Fibroblast of peridontal ligament (primary cell): ENCODE results near the gene NTSR1.

Source experiments
- DNase-seq: peaks from one replicate; pipeline ENCODE4 v3.0.0-alpha.2; 2010; ENCODE audit errors: extremely low read depth

Gene NTSR1

GRCh38 chr20:62755817-62756724, 47.4 kb downstream of the NTSR1 start:
- no peak for DNase-seq

- no peak for DNase-seq
Observed at GRCh38 chr20:62758226-62758912, 49.7 kb downstream of the NTSR1 start.

- no peak for DNase-seq
Observed at GRCh38 chr20:62759981-62760431, 51.4 kb downstream of the NTSR1 start.

- DNase-seq, result no peak
Observed at GRCh38 chr20:62760471-62760855, 51.8 kb downstream of the NTSR1 start.

GRCh38 chr20:62760856-62761758, 52.5 kb downstream of the NTSR1 start:
- no peak for DNase-seq

- DNase-seq, result no peak
Observed at GRCh38 chr20:62761759-62762131, 53.1 kb downstream of the NTSR1 start.

GRCh38 chr20:62762376-62762775, 53.7 kb downstream of the NTSR1 start:
- no peak for DNase-seq

- DNase-seq, result no peak
Observed at GRCh38 chr20:62762801-62763368, 54.2 kb downstream of the NTSR1 start.

- DNase-seq, result no peak
Observed at GRCh38 chr20:62763404-62763803, 54.8 kb downstream of the NTSR1 start.

- DNase-seq, result no peak
Observed at GRCh38 chr20:62764156-62764935, 55.7 kb downstream of the NTSR1 start.

- DNase-seq, result no peak
Observed at GRCh38 chr20:62765021-62765420, 56.4 kb downstream of the NTSR1 start.

GRCh38 chr20:62765432-62766070, 56.9 kb downstream of the NTSR1 start:
- no peak for DNase-seq

GRCh38 chr20:62766071-62766450, 57.4 kb downstream of the NTSR1 start:
- DNase-seq, result no peak

GRCh38 chr20:62766716-62767115, 58.1 kb downstream of the NTSR1 start:
- no peak for DNase-seq

GRCh38 chr20:62768234-62768546, 59.6 kb downstream of the NTSR1 start:
- DNase-seq, result no peak

GRCh38 chr20:62768551-62769287, 60.1 kb downstream of the NTSR1 start:
- peak; percentile 24 for DNase-seq

GRCh38 chr20:62769346-62770071, 60.9 kb downstream of the NTSR1 start:
- no peak for DNase-seq

- DNase-seq, result no peak
Observed at GRCh38 chr20:62770111-62770910, 61.7 kb downstream of the NTSR1 start.
